ENCODE results near the gene HSPB3. TPM values are rescaled to one million over a fixed set of nuclear protein-coding genes. Genes with fewer than 3 reads are reported as not detected.
"Not testable (repeated sequence)": the region's sequence is repeated elsewhere in the genome, so short reads cannot be mapped to it uniquely, and the experiment has no call there.

The HSPB3 gene, protein sequence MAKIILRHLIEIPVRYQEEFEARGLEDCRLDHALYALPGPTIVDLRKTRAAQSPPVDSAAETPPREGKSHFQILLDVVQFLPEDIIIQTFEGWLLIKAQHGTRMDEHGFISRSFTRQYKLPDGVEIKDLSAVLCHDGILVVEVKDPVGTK
- 0.94 TPM for total RNA-seq
- polyA plus RNA-seq: 0.87 TPM
- long read RNA-seq, donor 1: 0 reads
- long read RNA-seq, donor 2: 0 reads
- long read RNA-seq, donor 3: 0 reads
- long read RNA-seq, donor 4: 0 reads
- long read RNA-seq, donor 5: 0 reads
- long read RNA-seq, donor 6, partial matches to known transcripts: 0 of 1 reads
- long read RNA-seq, donor 6, other reads (novel, unspliced or antisense): 0 of 1 reads
- long read RNA-seq, donor 7: 0 reads
- long read RNA-seq, donor 8: 0 reads
- long read RNA-seq, donor 9: 0 reads
- long read RNA-seq, donor 10: 0 reads

DNA sequence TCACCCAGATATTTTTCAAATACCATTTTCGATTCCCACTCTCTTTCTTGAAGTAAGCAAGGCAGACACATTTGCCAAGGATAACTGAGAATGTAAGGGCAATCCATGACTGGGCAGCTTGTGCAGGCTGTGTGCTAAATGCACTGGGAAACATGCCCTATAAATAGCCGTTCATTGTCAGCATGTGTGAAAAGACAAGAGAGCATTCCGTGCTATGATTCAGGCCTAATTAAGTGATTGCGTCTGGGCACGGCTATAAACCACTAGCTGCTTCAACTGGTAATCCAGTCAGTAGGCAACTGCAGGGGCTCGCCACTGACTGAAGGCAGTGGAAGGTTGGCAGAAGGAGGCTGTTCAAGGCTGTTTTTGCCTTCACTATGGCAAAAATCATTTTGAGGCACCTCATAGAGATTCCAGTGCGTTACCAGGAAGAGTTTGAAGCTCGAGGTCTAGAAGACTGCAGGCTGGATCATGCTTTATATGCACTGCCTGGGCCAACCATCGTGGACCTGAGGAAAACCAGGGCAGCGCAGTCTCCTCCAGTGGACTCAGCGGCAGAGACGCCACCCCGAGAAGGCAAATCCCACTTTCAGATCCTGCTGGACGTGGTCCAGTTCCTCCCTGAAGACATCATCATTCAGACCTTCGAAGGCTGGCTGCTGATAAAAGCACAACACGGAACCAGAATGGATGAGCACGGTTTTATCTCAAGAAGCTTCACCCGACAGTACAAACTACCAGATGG, at the start of gene HSPB3:
Gene HSPB3, plus strand, starts transcription at position 287 of the 745 bp plus-strand sequence. Its CDS starts 91 bp downstream, at position 378.
- H3K4me1 ChIP-seq (ENCODE audit: control insufficient read depth in 2 of 2, insufficient read depth in 2 of 2, low read length in 2 of 2): no peaks in the 10 kb centered on the region
- H3K9me3 ChIP-seq (ENCODE audit: control insufficient read depth in 2 of 2, insufficient read depth in 1 of 2, low read length in 1 of 2): no peaks in the 10 kb centered on the region
- peaks cover 0 to 5% of the 10 kb centered on the region in 2 donors for H3K27me3 ChIP-seq (ENCODE audit: control insufficient read depth in 2 of 2, insufficient read depth in 1 of 2, low read length in 1 of 2)
- H3K27ac ChIP-seq (ENCODE audit: low read depth in 1 of 2, low read length in 1 of 2): no peak within 1 kb of the TSS
- WGBS: 94% methylated on average over 18 of the region's 18 CpGs
- no peaks in the 10 kb centered on the region for H3K36me3 ChIP-seq (ENCODE audit: control insufficient read depth in 2 of 2, insufficient read depth in 2 of 2, low read length in 1 of 2)
- H3K4me3 ChIP-seq (ENCODE audit: low read length in 2 of 2): no peak within 1 kb of the TSS
- DNase-seq (ENCODE audit: low read depth in 6 of 9, low spot score in 9 of 9): no peak

DNA sequence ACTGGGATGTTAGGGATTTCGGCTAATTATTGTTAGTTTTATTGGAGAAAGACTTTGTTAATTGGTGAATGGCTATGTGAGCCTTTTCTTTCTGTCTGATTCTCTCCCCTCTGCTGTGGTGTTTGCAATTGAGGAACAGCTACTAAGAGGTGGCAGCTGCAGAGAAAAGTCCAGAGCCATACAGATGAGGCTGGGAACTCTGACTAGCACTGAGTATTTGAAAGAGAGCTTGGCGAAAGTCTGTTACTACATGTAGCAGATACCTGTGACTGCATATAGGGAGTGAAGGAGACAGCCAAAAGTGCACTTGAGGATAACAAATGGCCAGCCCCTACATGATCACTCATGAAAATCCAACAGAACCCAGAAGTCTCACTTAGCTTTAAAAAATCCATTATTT, 44.3 kb upstream of the HSPB3 start:
- H3K36me3 ChIP-seq (ENCODE audit: control insufficient read depth in 2 of 2, insufficient read depth in 2 of 2, low read length in 1 of 2): no peaks in the 10 kb centered on the region
- 97% methylated on average over 2 of the region's 2 CpGs for WGBS
- H3K27me3 ChIP-seq (ENCODE audit: control insufficient read depth in 2 of 2, insufficient read depth in 1 of 2, low read length in 1 of 2): no peaks in the 10 kb centered on the region
- DNase-seq (ENCODE audit: low read depth in 6 of 9, low spot score in 9 of 9): no peak
- no peak overlapping the region for H3K4me3 ChIP-seq (ENCODE audit: low read length in 2 of 2)
- H3K27ac ChIP-seq (ENCODE audit: low read depth in 1 of 2, low read length in 1 of 2): no peak overlapping the region
- no peaks in the 10 kb centered on the region for H3K4me1 ChIP-seq (ENCODE audit: control insufficient read depth in 2 of 2, insufficient read depth in 2 of 2, low read length in 2 of 2)
- no peaks in the 10 kb centered on the region for H3K9me3 ChIP-seq (ENCODE audit: control insufficient read depth in 2 of 2, insufficient read depth in 1 of 2, low read length in 1 of 2)

DNA sequence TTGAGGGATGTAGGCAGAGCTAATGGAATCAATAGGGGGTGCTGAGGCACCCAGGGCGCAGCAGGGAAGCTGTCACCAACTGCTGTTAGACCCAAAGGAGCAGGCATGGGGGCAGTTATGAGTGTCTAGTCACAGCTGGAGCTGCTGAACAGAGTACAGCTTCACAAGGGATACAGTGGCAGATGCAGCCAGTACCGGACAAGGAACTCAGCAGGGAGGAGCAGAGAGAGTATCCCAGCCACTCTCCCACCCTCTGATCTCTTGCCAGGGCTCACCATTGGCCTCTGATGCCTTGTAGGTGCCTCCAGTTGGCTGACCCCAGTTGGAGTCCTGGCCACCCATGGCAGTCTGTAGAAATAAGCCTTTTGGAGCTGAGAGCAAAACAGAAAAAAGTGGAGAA, 42.6 kb upstream of the HSPB3 start:
- WGBS: 96% methylated on average over 2 of the region's 2 CpGs
- Histone ChIP-seq H3K27ac (ENCODE audit: low read depth in 1 of 2, low read length in 1 of 2) (no peak overlapping the region), H3K36me3 (ENCODE audit: control insufficient read depth in 2 of 2, insufficient read depth in 2 of 2, low read length in 1 of 2) (no peaks in the 10 kb centered on the region), H3K4me3 (ENCODE audit: low read length in 2 of 2) (no peak overlapping the region), H3K27me3 (ENCODE audit: control insufficient read depth in 2 of 2, insufficient read depth in 1 of 2, low read length in 1 of 2) (no peaks in the 10 kb centered on the region), H3K4me1 (ENCODE audit: control insufficient read depth in 2 of 2, insufficient read depth in 2 of 2, low read length in 2 of 2) (no peaks in the 10 kb centered on the region), H3K9me3 (ENCODE audit: control insufficient read depth in 2 of 2, insufficient read depth in 1 of 2, low read length in 1 of 2) (no peaks in the 10 kb centered on the region)
- DNase-seq (ENCODE audit: low read depth in 6 of 9, low spot score in 9 of 9): no peak

DNA sequence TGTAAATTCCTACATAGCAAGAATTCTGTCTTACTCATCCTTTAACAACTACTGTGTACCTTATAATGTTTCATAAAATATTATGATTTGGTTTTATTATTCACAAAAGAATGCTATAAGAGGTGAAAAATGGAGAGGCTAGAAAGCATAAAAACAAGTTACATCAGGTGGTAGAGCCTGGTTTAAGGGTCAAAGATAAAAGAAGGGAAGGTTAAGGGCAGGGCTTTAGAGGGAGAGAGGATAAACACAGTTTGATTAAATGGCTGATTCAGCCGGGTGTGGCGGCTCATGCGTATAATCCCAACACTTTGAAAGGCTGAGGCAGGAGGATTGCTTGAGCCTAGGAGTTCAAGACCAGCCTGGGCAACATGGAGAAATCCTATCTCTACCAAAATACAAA, 40.4 kb upstream of the HSPB3 start:
- 95% methylated on average over 3 of the region's 3 CpGs for WGBS
- no peak for DNase-seq (ENCODE audit: low read depth in 6 of 9, low spot score in 9 of 9)
- H3K9me3 ChIP-seq (ENCODE audit: control insufficient read depth in 2 of 2, insufficient read depth in 1 of 2, low read length in 1 of 2): no peaks in the 10 kb centered on the region
- H3K4me3 ChIP-seq (ENCODE audit: low read length in 2 of 2): no peak overlapping the region
- no peaks in the 10 kb centered on the region for H3K27me3 ChIP-seq (ENCODE audit: control insufficient read depth in 2 of 2, insufficient read depth in 1 of 2, low read length in 1 of 2)
- H3K27ac ChIP-seq (ENCODE audit: low read depth in 1 of 2, low read length in 1 of 2): no peak overlapping the region
- H3K36me3 ChIP-seq (ENCODE audit: control insufficient read depth in 2 of 2, insufficient read depth in 2 of 2, low read length in 1 of 2): no peaks in the 10 kb centered on the region
- no peaks in the 10 kb centered on the region for H3K4me1 ChIP-seq (ENCODE audit: control insufficient read depth in 2 of 2, insufficient read depth in 2 of 2, low read length in 2 of 2)

DNA sequence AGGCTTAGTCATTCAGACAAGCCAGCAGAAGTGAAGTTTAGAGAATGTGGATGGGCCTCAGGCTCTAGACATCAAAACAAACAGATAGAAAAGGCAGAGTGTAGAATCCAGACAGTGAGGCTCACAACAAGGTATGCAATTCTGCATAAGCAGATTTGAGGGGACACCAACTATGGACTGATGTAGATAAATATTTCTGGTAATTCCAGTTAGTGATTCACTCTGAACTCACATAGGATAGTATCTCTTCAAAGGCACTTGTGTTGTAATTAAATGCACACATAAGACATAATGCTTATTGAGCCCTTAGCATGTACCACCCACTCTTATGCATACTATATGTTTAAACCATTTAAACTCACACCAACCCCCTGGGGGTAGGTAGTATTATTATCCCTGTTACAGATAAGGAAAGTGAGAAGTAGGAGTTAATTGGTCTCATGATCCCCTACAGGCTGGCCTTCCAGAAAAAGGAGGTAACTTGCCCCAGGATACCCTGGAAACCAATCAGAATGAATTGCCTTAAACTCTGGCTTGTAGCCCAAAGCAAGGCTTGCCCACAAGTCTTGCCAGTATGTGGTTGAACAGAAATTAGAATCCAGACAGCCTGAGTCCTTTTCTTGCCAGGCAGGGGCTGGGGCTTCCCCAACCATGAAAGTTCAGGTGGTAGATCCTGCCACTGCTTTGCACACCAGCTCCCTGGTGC, 39.5 kb upstream of the HSPB3 start:
- no peak for DNase-seq (ENCODE audit: low read depth in 6 of 9, low spot score in 9 of 9)
- Histone ChIP-seq H3K27me3 (ENCODE audit: control insufficient read depth in 2 of 2, insufficient read depth in 1 of 2, low read length in 1 of 2) (no peaks in the 10 kb centered on the region), H3K9me3 (ENCODE audit: control insufficient read depth in 2 of 2, insufficient read depth in 1 of 2, low read length in 1 of 2) (no peaks in the 10 kb centered on the region), H3K4me3 (ENCODE audit: low read length in 2 of 2) (no peak overlapping the region), H3K27ac (ENCODE audit: low read depth in 1 of 2, low read length in 1 of 2) (no peak overlapping the region), H3K4me1 (ENCODE audit: control insufficient read depth in 2 of 2, insufficient read depth in 2 of 2, low read length in 2 of 2) (no peaks in the 10 kb centered on the region), H3K36me3 (ENCODE audit: control insufficient read depth in 2 of 2, insufficient read depth in 2 of 2, low read length in 1 of 2) (no peaks in the 10 kb centered on the region)

DNA sequence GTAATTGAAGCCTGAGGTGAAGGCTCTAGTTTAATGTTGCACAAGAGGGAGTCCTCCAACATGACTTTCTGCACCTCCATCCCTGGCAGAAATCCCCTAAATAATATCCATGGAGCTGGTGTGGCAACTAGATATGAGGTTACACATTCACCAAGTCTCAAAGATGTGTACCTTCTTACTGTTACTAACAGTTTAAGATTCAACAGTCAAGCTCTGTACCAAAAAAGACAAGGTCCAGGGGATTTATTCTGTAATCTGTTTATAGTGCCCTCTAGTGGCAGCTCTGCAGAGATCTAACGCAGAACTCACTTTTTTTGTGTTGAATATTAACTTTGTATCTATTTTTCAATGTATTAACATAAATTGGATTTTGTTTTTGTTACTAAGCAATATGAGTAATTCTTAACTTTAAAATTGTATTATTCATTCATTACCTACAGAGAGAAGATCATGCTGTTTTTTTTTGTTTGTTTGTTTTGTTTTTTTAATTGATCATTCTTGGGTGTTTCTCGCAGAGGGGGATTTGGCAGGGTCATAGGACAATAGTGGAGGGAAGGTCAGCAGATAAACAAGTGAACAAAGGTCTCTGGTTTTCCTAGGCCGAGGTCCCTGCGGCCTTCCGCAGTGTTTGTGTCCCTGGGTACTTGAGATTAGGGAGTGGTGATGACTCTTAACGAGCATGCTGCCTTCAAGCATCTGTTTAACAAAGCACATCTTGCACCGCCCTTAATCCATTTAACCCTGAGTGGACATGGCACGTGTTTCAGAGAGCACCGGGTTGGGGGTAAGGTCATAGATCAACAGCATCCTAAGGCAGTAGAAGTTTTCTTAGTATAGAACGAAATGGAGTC, 35.7 kb upstream of the HSPB3 start:
- WGBS: 65% methylated on average over 10 of the region's 10 CpGs
- not testable (repeated sequence) for H3K27me3 ChIP-seq (ENCODE audit: control insufficient read depth in 2 of 2, insufficient read depth in 1 of 2, low read length in 1 of 2); H3K9me3 ChIP-seq (ENCODE audit: control insufficient read depth in 2 of 2, insufficient read depth in 1 of 2, low read length in 1 of 2); H3K4me3 ChIP-seq (ENCODE audit: low read length in 2 of 2); H3K36me3 ChIP-seq (ENCODE audit: control insufficient read depth in 2 of 2, insufficient read depth in 2 of 2, low read length in 1 of 2); H3K27ac ChIP-seq (ENCODE audit: low read depth in 1 of 2, low read length in 1 of 2); H3K4me1 ChIP-seq (ENCODE audit: control insufficient read depth in 2 of 2, insufficient read depth in 2 of 2, low read length in 2 of 2)
- peak in 7 of 9 donors; percentile 10 to 61 (median 34) for DNase-seq (ENCODE audit: low read depth in 6 of 9, low spot score in 9 of 9)

DNA sequence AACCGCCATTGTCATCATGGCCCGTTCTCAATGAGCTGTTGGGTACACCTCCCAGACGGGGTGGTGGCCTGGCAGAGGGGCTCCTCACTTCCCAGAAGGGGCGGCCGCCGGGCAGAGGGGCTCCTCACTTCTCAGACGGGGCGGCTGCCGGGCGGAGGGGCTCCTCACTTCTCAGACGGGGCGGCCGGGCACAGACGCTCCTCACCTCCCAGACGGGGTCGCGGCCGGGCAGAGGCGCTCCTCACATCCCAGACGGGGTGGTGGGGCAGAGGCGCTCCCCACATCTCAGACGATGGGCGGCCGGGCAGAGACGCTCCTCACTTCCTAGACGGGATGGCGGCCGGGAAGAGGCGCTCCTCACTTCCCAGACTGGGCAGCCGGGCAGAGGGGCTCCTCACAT, 35.0 kb upstream of the HSPB3 start:
- H3K27ac ChIP-seq (ENCODE audit: low read depth in 1 of 2, low read length in 1 of 2); H3K4me3 ChIP-seq (ENCODE audit: low read length in 2 of 2); H3K9me3 ChIP-seq (ENCODE audit: control insufficient read depth in 2 of 2, insufficient read depth in 1 of 2, low read length in 1 of 2); H3K27me3 ChIP-seq (ENCODE audit: control insufficient read depth in 2 of 2, insufficient read depth in 1 of 2, low read length in 1 of 2); H3K4me1 ChIP-seq (ENCODE audit: control insufficient read depth in 2 of 2, insufficient read depth in 2 of 2, low read length in 2 of 2); DNase-seq (ENCODE audit: low read depth in 6 of 9, low spot score in 9 of 9); H3K36me3 ChIP-seq (ENCODE audit: control insufficient read depth in 2 of 2, insufficient read depth in 2 of 2, low read length in 1 of 2): not testable (repeated sequence)
- WGBS: 90% methylated on average over 18 of the region's 30 CpGs

DNA sequence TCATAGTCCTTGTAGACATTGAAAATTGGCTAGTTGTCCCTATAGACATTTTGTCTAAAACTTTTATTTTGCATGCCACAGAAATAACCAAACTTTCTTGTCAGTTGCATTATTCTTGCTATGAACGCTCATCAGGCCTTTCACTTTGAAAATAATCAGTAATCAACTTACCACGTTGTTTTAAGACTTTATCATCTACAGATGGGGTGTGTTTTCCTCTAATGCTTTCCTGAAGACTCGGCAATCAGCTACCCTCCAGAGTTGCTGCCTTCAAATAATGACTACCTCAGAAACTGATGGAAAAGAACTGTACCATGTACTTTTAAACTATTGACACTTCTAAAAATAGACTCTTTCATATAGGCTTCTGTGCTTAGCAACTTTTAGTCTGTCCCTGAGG, 33.5 kb upstream of the HSPB3 start:
- WGBS: 71% methylated on average over 3 of the region's 3 CpGs
- H3K4me3 ChIP-seq (ENCODE audit: low read length in 2 of 2): no peak overlapping the region
- H3K9me3 ChIP-seq (ENCODE audit: control insufficient read depth in 2 of 2, insufficient read depth in 1 of 2, low read length in 1 of 2): no peaks in the 10 kb centered on the region
- no peaks in the 10 kb centered on the region for H3K27me3 ChIP-seq (ENCODE audit: control insufficient read depth in 2 of 2, insufficient read depth in 1 of 2, low read length in 1 of 2)
- no peak for DNase-seq (ENCODE audit: low read depth in 6 of 9, low spot score in 9 of 9)
- no peak overlapping the region for H3K27ac ChIP-seq (ENCODE audit: low read depth in 1 of 2, low read length in 1 of 2)
- H3K36me3 ChIP-seq (ENCODE audit: control insufficient read depth in 2 of 2, insufficient read depth in 2 of 2, low read length in 1 of 2): no peaks in the 10 kb centered on the region
- H3K4me1 ChIP-seq (ENCODE audit: control insufficient read depth in 2 of 2, insufficient read depth in 2 of 2, low read length in 2 of 2): no peaks in the 10 kb centered on the region

Measured in thymus (tissue), 14 donors.